A673 (cell line): ENCODE results near the gene TCF12. TPM values are rescaled to one million over a fixed set of nuclear protein-coding genes. Genes with fewer than 3 reads are reported as not detected.

Source experiments
- BruUV-seq: library from RNA; stranded (reverse); fragments of 400-500 nt; replicated peaks from 2 replicates; lab custom pipeline; 2021; lab: Mats Ljungman, UMichigan
- CTCF ChIA-PET: fragments of 300-600 bp; sonication (Branson Sonifier 250); formaldehyde crosslinking; loops from one replicate; lab custom pipeline; 2022; ENCODE audit warnings: antibody characterized with exemption; lab: Charles Lee
- POLR2A ChIA-PET: fragments of 300-600 bp; sonication (Branson Sonifier 250); formaldehyde crosslinking; loops from one replicate; lab custom pipeline; 2022; ENCODE audit warnings: antibody characterized with exemption; ENCODE audit not compliant: low non-redundant PET; lab: Charles Lee
- DNase-seq: peaks from one replicate; pipeline ENCODE4 v3.0.0-alpha.2; 2015; ENCODE audit warnings: low spot score
- H3K27ac ChIP-seq: fragments of 200-600 bp; sonication (generic); 2 replicates; pipeline ENCODE4 v1.5.1; 2016; ENCODE audit warnings: mixed run types, low read depth, mild to moderate bottlenecking, mixed read lengths, antibody characterized with exemption, low read length; ENCODE audit not compliant: poor library complexity, severe bottlenecking
- H3K27me3 ChIP-seq: fragments of 200-600 bp; sonication (generic); replicated peaks from 2 replicates; pipeline ENCODE4 v1.6.1; 2017; ENCODE audit warnings: mixed run types, low read depth, mild to moderate bottlenecking, mixed read lengths, antibody characterized with exemption, low read length; ENCODE audit not compliant: insufficient read depth, poor library complexity
- H3K36me3 ChIP-seq: fragments of 200-600 bp; sonication (generic); 2 replicates; pipeline ENCODE4 v1.6.1; 2016; ENCODE audit warnings: mixed run types, mild to moderate bottlenecking, mixed read lengths, antibody characterized with exemption, low read length; ENCODE audit not compliant: insufficient read depth, poor library complexity, severe bottlenecking
- H3K4me1 ChIP-seq: fragments of 200-600 bp; sonication (generic); 2 replicates; pipeline ENCODE4 v1.6.1; 2017; ENCODE audit warnings: mixed run types, mild to moderate bottlenecking, mixed read lengths, antibody characterized with exemption, low read length; ENCODE audit not compliant: insufficient read depth, poor library complexity, severe bottlenecking
- H3K4me3 ChIP-seq: fragments of 200-600 bp; sonication (generic); 2 replicates; pipeline ENCODE4 v1.5.1; 2016; ENCODE audit warnings: low read depth, mixed run types, mild to moderate bottlenecking, mixed read lengths, low read length; ENCODE audit not compliant: poor library complexity, severe bottlenecking
- H3K9me3 ChIP-seq: fragments of 200-600 bp; sonication (generic); 2 replicates; pipeline ENCODE4 v1.6.1; 2016; ENCODE audit warnings: mixed run types, low read depth, mild to moderate bottlenecking, mixed read lengths, antibody characterized with exemption, low read length; ENCODE audit not compliant: poor library complexity, severe bottlenecking
- EZH2 ChIP-seq: fragments of 200-600 bp; sonication (generic); IDR thresholded peaks from 2 replicates; pipeline ENCODE4 v1.6.1; 2017; ENCODE audit warnings: borderline replicate concordance, low read depth, mild to moderate bottlenecking, mixed read lengths, antibody characterized with exemption, low read length; ENCODE audit not compliant: poor library complexity, severe bottlenecking
- intact Hi-C: fragments of 100-400 bp; cut with micrococcal nuclease; formaldehyde crosslinking; loops from one replicate; pipeline ENCODE4 v1.10.0; 2022; ENCODE audit not compliant: unreplicated experiment
- total RNA-seq: library from RNA; stranded (reverse); gene quantifications from 2 replicates; pipeline ENCODE4 v1.2.3, GENCODE V29; 2021
- TF ChIP-seq, protein P1 (sequence below): fragments of 300-800, 200-600 bp; sonication (generic); conservative IDR thresholded peaks from 2 replicates; pipeline ENCODE4 v1.5.1; 2017; ENCODE audit warnings: low read depth, mild to moderate bottlenecking, antibody characterized with exemption, low read length, moderate library complexity, mixed read lengths

TCF12 gene
- total RNA-seq, 1 experiment from 2014 or later: 351 TPM

DNA sequence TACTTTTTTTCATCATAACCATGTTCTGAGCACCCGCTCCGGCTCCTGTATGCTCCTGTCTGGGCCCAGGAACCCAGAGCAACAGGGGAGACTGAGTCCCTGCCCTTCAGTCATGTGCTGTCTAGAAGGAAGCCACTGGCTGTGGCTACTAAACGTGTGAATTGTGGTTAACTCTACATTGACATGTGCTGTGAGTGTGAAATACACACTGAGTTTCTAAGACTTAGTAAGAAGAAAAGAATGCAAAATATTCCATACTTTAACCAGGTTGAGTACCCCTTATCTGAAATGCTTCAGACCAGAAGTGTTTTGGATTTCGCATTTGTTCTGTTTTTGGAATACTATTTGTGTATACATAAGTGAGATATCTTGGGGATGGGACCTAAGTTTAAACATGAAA lies 415.0 kb downstream of the TCF12 start:
- Histone ChIP-seq H3K9me3 (no peaks in the 10 kb centered on the region), H3K27me3 (no peaks in the 10 kb centered on the region), H3K36me3 (no peaks in the 10 kb centered on the region), H3K27ac (no peak overlapping the region), H3K4me3 (no peak overlapping the region), H3K4me1 (no peaks in the 10 kb centered on the region)
- BruUV-seq: no TSS peak
- POLR2A ChIA-PET: no interaction called here
- intact Hi-C loops: loop anchor here (10.0 kb wide), 1 partner anchor 189 kb away; no protein-coding TSS in a partner anchor
- DNase-seq: no peak
- TF ChIP-seq, protein P1, sequence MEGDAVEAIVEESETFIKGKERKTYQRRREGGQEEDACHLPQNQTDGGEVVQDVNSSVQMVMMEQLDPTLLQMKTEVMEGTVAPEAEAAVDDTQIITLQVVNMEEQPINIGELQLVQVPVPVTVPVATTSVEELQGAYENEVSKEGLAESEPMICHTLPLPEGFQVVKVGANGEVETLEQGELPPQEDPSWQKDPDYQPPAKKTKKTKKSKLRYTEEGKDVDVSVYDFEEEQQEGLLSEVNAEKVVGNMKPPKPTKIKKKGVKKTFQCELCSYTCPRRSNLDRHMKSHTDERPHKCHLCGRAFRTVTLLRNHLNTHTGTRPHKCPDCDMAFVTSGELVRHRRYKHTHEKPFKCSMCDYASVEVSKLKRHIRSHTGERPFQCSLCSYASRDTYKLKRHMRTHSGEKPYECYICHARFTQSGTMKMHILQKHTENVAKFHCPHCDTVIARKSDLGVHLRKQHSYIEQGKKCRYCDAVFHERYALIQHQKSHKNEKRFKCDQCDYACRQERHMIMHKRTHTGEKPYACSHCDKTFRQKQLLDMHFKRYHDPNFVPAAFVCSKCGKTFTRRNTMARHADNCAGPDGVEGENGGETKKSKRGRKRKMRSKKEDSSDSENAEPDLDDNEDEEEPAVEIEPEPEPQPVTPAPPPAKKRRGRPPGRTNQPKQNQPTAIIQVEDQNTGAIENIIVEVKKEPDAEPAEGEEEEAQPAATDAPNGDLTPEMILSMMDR: no peak
- no peak for TF ChIP-seq EZH2
- CTCF ChIA-PET: no interaction called here

- ChIA-PET CTCF (no interaction called here), POLR2A (no interaction called here)
- H3K27me3 ChIP-seq: no peaks in the 10 kb centered on the region
- intact Hi-C loops: loop anchor here (10.0 kb wide), 1 partner anchor 189 kb away; no protein-coding TSS in a partner anchor
- no peaks in the 10 kb centered on the region for H3K36me3 ChIP-seq
- no peak overlapping the region for H3K27ac ChIP-seq
- H3K4me3 ChIP-seq: no peak overlapping the region
- H3K4me1 ChIP-seq: peaks cover 6% of the 10 kb centered on the region
- no TSS peak for BruUV-seq
- H3K9me3 ChIP-seq: no peaks in the 10 kb centered on the region
- TF ChIP-seq EZH2: no peak
- TF ChIP-seq, protein P1: no peak
- DNase-seq: peak; percentile 43
These were observed 415.8 kb downstream of the TCF12 start for GRCh38 chr15:57334257-57334656.

DNA sequence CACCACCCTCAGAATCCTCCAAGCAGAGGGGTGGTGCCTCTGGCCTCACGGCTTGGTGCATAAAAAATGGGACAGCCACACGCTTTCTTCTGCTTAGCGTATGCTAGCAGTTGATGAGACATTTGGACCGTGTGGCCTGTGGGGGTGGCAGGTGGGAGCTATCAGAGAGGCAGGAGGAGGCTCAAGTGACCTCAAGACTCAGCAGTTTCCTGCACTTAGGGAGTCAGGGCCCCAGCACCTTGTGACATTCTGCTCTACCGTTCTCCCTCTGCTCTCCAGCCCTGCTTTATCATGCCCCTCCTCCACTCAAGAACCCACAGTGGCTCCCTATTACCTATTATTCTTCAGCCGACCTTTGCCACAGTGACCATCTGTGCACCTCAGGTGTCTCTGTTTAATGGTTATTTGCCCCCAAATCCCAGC lies 416.9 kb downstream of the TCF12 start:
- CTCF ChIA-PET: no interaction called here
- Histone ChIP-seq H3K9me3 (no peaks in the 10 kb centered on the region), H3K36me3 (no peaks in the 10 kb centered on the region), H3K27me3 (no peaks in the 10 kb centered on the region), H3K4me1 (peaks cover 6% of the 10 kb centered on the region), H3K4me3 (no peak overlapping the region), H3K27ac (no peak overlapping the region)
- no peak for DNase-seq
- TF ChIP-seq, protein P1: no peak
- TF ChIP-seq EZH2: no peak
- POLR2A ChIA-PET: no interaction called here
- BruUV-seq: no TSS peak
- intact Hi-C loops: loop anchor here (10.0 kb wide), 1 partner anchor 191 kb away; no protein-coding TSS in a partner anchor
